ENCODE results near the gene RHO. TPM values are rescaled to one million over a fixed set of nuclear protein-coding genes. Genes with fewer than 3 reads are reported as not detected.

The RHO gene
- total RNA-seq, 1 experiment from 2014 or later: not detected

DNA sequence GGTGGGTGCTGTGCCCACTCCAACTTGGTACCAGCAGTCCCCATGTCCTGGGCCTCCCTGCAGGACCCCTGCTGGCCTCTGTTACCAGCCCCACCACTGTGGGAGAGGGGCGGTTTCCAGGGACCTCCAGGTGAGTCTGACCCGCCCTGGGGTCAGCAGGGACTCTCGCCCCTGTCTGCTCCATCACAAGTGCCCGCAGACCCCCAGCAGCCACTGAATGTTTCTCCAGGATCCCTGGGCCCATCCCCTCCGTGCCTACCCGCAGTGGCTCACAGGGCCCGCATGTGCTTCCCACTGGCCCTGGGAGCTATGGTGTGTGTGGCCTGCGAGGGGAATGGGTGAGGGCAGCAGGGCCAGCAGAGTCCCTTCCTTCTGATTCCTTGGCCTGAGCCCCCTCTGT lies 9.9 kb upstream of the RHO start:
- Histone ChIP-seq H3K9me2 (replicated peaks; ENCODE audit: low read length) (no peaks in the 10 kb centered on the region), H3K36me3 (ENCODE audit: low read depth, low read length) (no peaks in the 10 kb centered on the region), H3K79me2 (ENCODE audit: low read length) (no peaks in the 10 kb centered on the region), H2AFZ (ENCODE audit: low read length) (no peak overlapping the region), H3K4me2 (ENCODE audit: low read length) (no peak overlapping the region), H3F3A (ENCODE audit: low read length, unreplicated experiment) (no peaks in the 10 kb centered on the region), H3K9ac (ENCODE audit: low read length) (no peak overlapping the region), H4K20me1 (ENCODE audit: low read length) (no peaks in the 10 kb centered on the region), H3K9me3 (ENCODE audit: low read length) (no peaks in the 10 kb centered on the region), H3K4me3 (ENCODE audit: low read length) (no peak overlapping the region), H3K27me3 (ENCODE audit: low read length) (no peaks in the 10 kb centered on the region), H3K4me1 (ENCODE audit: insufficient read depth, low read length) (no peaks in the 10 kb centered on the region), H3K27ac (ENCODE audit: low read length) (no peak overlapping the region)
- intact Hi-C loops (cut with micrococcal nuclease): no loop called here
- POLR2A ChIA-PET (ENCODE audit: unreplicated experiment): no interaction called here
- DNase-seq (no peak), ATAC-seq (no peak)
- TF ChIP-seq EZH2 (IDR thresholded peaks at IDR 0.05; ENCODE audit: low read length, unreplicated experiment) (no peak), CTCF (conservative IDR thresholded peaks at IDR 0.05; ENCODE audit: low read depth, low read length) (no peak), EZH2phosphoT487 (IDR thresholded peaks at IDR 0.05; ENCODE audit: borderline replicate concordance, low read length) (no peak)
- no TSS peak for BruUV-seq (replicated peaks)
- CTCF ChIA-PET: no interaction called here

DNA sequence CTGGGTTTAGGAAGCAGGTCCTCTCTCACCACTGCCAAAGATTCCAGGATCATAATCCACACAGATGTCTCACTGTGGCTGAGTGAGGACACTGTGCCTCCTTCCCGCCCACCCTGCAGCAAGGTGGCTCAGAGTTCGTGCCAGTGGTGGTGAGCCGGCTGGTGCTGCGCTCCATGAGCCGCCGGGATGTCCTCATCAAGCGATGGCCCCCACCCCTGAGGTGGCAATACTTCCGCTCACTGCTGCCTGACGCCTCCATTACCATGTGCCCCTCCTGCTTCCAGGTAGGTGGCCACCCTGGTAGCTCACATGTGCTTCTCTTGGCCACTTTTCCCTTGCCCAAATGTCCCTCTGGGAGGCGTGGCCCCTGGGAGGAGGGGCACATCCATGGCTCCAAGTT lies 9.0 kb upstream of the RHO start:
- H3K4me1 ChIP-seq (ENCODE audit: insufficient read depth, low read length): no peaks in the 10 kb centered on the region

GRCh38 chr3:129519896-129520715 lies 8.3 kb upstream of the RHO start:
- POLR2A ChIA-PET (ENCODE audit: unreplicated experiment): no interaction called here
- no peaks in the 10 kb centered on the region for H3K9me3 ChIP-seq (ENCODE audit: low read length)
- TF ChIP-seq EZH2phosphoT487 (IDR thresholded peaks at IDR 0.05; ENCODE audit: borderline replicate concordance, low read length): no peak
- no peak for TF ChIP-seq EZH2 (IDR thresholded peaks at IDR 0.05; ENCODE audit: low read length, unreplicated experiment)
- no peak for TF ChIP-seq CTCF (conservative IDR thresholded peaks at IDR 0.05; ENCODE audit: low read depth, low read length)
- no peaks in the 10 kb centered on the region for H3K36me3 ChIP-seq (ENCODE audit: low read depth, low read length)
- no TSS peak for BruUV-seq (replicated peaks)
- no peak overlapping the region for H2AFZ ChIP-seq (ENCODE audit: low read length)
- no peak overlapping the region for H3K4me2 ChIP-seq (ENCODE audit: low read length)
- no peak overlapping the region for H3K9ac ChIP-seq (ENCODE audit: low read length)
- no peaks in the 10 kb centered on the region for H3K9me2 ChIP-seq (replicated peaks; ENCODE audit: low read length)
- ATAC-seq (no peak), DNase-seq (no peak)
- no peaks in the 10 kb centered on the region for H4K20me1 ChIP-seq (ENCODE audit: low read length)
- H3K79me2 ChIP-seq (ENCODE audit: low read length): no peaks in the 10 kb centered on the region
- no peaks in the 10 kb centered on the region for H3F3A ChIP-seq (ENCODE audit: low read length, unreplicated experiment)
- intact Hi-C loops (cut with micrococcal nuclease): no loop called here
- no peaks in the 10 kb centered on the region for H3K4me1 ChIP-seq (ENCODE audit: insufficient read depth, low read length)
- no peak overlapping the region for H3K27ac ChIP-seq (ENCODE audit: low read length)
- H3K27me3 ChIP-seq (ENCODE audit: low read length): no peaks in the 10 kb centered on the region
- CTCF ChIA-PET: no interaction called here
- no peak overlapping the region for H3K4me3 ChIP-seq (ENCODE audit: low read length)

More for the DNA sequence above, 9.0 kb upstream of the RHO start:
- no peaks in the 10 kb centered on the region for H3K9me3 ChIP-seq (ENCODE audit: low read length)
- ATAC-seq (no peak), DNase-seq (no peak)
- H3K27ac ChIP-seq (ENCODE audit: low read length): no peak overlapping the region
- no peak overlapping the region for H2AFZ ChIP-seq (ENCODE audit: low read length)
- H4K20me1 ChIP-seq (ENCODE audit: low read length): no peaks in the 10 kb centered on the region
- no peaks in the 10 kb centered on the region for H3K27me3 ChIP-seq (ENCODE audit: low read length)
- H3K9ac ChIP-seq (ENCODE audit: low read length): no peak overlapping the region
- no peak overlapping the region for H3K4me3 ChIP-seq (ENCODE audit: low read length)
- no peaks in the 10 kb centered on the region for H3K36me3 ChIP-seq (ENCODE audit: low read depth, low read length)
- intact Hi-C loops (cut with micrococcal nuclease): no loop called here
- H3F3A ChIP-seq (ENCODE audit: low read length, unreplicated experiment): no peaks in the 10 kb centered on the region
- no peak overlapping the region for H3K4me2 ChIP-seq (ENCODE audit: low read length)
- H3K79me2 ChIP-seq (ENCODE audit: low read length): no peaks in the 10 kb centered on the region
- POLR2A ChIA-PET (ENCODE audit: unreplicated experiment): no interaction called here
- no peaks in the 10 kb centered on the region for H3K9me2 ChIP-seq (replicated peaks; ENCODE audit: low read length)
- CTCF ChIA-PET: no interaction called here
- no TSS peak for BruUV-seq (replicated peaks)
- TF ChIP-seq EZH2 (IDR thresholded peaks at IDR 0.05; ENCODE audit: low read length, unreplicated experiment): no peak
- TF ChIP-seq EZH2phosphoT487 (IDR thresholded peaks at IDR 0.05; ENCODE audit: borderline replicate concordance, low read length): no peak

All from PC-3 (cell line).